Neutrophil (primary cell): ENCODE data around the gene CXCR2.

ENCODE experiments used
- H3K27ac ChIP-seq: fragments of 200-600 bp; sonication (generic); 2 replicates; pipeline ENCODE4 v1.5.1; 2016; ENCODE audit warnings: mild to moderate bottlenecking, moderate library complexity
- H3K27me3 ChIP-seq: fragments of 200-600 bp; sonication (generic); 2 replicates; pipeline ENCODE4 v1.6.0; 2016; ENCODE audit warnings: mild to moderate bottlenecking
- H3K36me3 ChIP-seq: fragments of 200-600 bp; sonication (generic); 2 replicates; pipeline ENCODE4 v1.5.1; 2017
- H3K4me1 ChIP-seq, 2 experiments: fragments of 200-600 bp in 1 of 2; sonication (generic) in 1 of 2; 1 replicate in 1 of 2; 2 replicates in 1 of 2; pipeline versions ENCODE4 v1.5.1 to v1.6.1; 2013 to 2016; ENCODE audit warnings: low read depth in 1 of 2, low read length in 1 of 2, mild to moderate bottlenecking in 1 of 2, moderate library complexity in 1 of 2; ENCODE audit not compliant: control insufficient read depth in 1 of 2, insufficient read depth in 1 of 2
- H3K4me3 ChIP-seq, 2 experiments: fragments of 200-600 bp in 1 of 2; sonication (generic) in 1 of 2; 1 replicate in 1 of 2; 2 replicates in 1 of 2; pipeline ENCODE4 v1.5.1; 2013 to 2016; ENCODE audit warnings: low read depth in 1 of 2, low read length in 1 of 2, mild to moderate bottlenecking in 1 of 2, moderate library complexity in 1 of 2
- H3K9me3 ChIP-seq: fragments of 200-600 bp; sonication (generic); 2 replicates; pipeline ENCODE4 v1.5.1; 2016
- CTCF ChIP-seq: fragments of 200-600 bp; sonication (generic); IDR thresholded peaks from 2 replicates; pipeline ENCODE4 v1.5.1; 2016; ENCODE audit warnings: antibody characterized with exemption

Gene CXCR2

GRCh38 chr2:218082586-218083351, 43.1 kb upstream of the CXCR2 start:
- Histone ChIP-seq H3K4me1 (no peaks in the 10 kb centered on the region), H3K36me3 (no peaks in the 10 kb centered on the region), H3K9me3 (no peaks in the 10 kb centered on the region), H3K4me3 (no peak overlapping the region), H3K27me3 (no peaks in the 10 kb centered on the region), H3K27ac (no peak overlapping the region)
- no peak for TF ChIP-seq CTCF

GRCh38 chr2:218083352-218083676, 42.5 kb upstream of the CXCR2 start:
- Histone ChIP-seq H3K27ac (no peak overlapping the region), H3K4me1 (no peaks in the 10 kb centered on the region), H3K36me3 (no peaks in the 10 kb centered on the region), H3K9me3 (no peaks in the 10 kb centered on the region), H3K27me3 (no peaks in the 10 kb centered on the region), H3K4me3 (no peak overlapping the region)
- no peak for TF ChIP-seq CTCF

- Histone ChIP-seq H3K4me3 (no peak overlapping the region), H3K27ac (no peak overlapping the region), H3K36me3 (no peaks in the 10 kb centered on the region), H3K4me1 (peaks cover 4% of the 10 kb centered on the region in 2 experiments), H3K9me3 (no peaks in the 10 kb centered on the region), H3K27me3 (no peaks in the 10 kb centered on the region)
- TF ChIP-seq CTCF, result no peak
Observed at GRCh38 chr2:218086478-218086877, 39.4 kb upstream of the CXCR2 start.

- Histone ChIP-seq H3K27me3 (no peaks in the 10 kb centered on the region), H3K4me3 (no peak overlapping the region), H3K4me1 (peaks cover 11 to 22% of the 10 kb centered on the region in 2 experiments), H3K9me3 (no peaks in the 10 kb centered on the region), H3K27ac (no peak overlapping the region), H3K36me3 (no peaks in the 10 kb centered on the region)
- TF ChIP-seq CTCF, result no peak
Observed at GRCh38 chr2:218089259-218089658, 36.6 kb upstream of the CXCR2 start.

- peak overlapping the region; percentile 4 for H3K27ac ChIP-seq
- no peak overlapping the region for H3K4me3 ChIP-seq
- no peaks in the 10 kb centered on the region for H3K27me3 ChIP-seq
- no peaks in the 10 kb centered on the region for H3K9me3 ChIP-seq
- peaks cover 11 to 22% of the 10 kb centered on the region in 2 experiments for H3K4me1 ChIP-seq
- no peaks in the 10 kb centered on the region for H3K36me3 ChIP-seq
- TF ChIP-seq CTCF, result no peak
Observed at GRCh38 chr2:218091746-218092145, 34.1 kb upstream of the CXCR2 start.
